IPS-20b (cell line): ENCODE measurements around the gene CDC25B.

Source experiments
- H3K27ac ChIP-seq: one replicate; pipeline ENCODE4 v1.5.1; 2013; ENCODE audit warnings: low read length
- H3K27me3 ChIP-seq: 2 replicates; pipeline ENCODE4 v1.6.1; 2013; ENCODE audit warnings: mild to moderate bottlenecking, low read length, inconsistent platforms; ENCODE audit not compliant: insufficient read depth
- H3K36me3 ChIP-seq: 2 replicates; pipeline ENCODE4 v1.6.1; 2013; ENCODE audit warnings: low read depth, mild to moderate bottlenecking, inconsistent platforms, low read length, moderate library complexity; ENCODE audit not compliant: insufficient read depth
- H3K4me1 ChIP-seq: 2 replicates; pipeline ENCODE4 v1.6.1; 2013; ENCODE audit warnings: mild to moderate bottlenecking, control low read depth, inconsistent platforms, low read length, moderate library complexity; ENCODE audit not compliant: insufficient read depth
- H3K4me3 ChIP-seq: 2 replicates; pipeline ENCODE4 v1.5.1; 2013; ENCODE audit warnings: mild to moderate bottlenecking, low read length, inconsistent platforms
- H3K9ac ChIP-seq: 2 replicates; pipeline ENCODE4 v1.6.1; 2013; ENCODE audit warnings: low read depth, mild to moderate bottlenecking, inconsistent platforms, low read length, moderate library complexity
- H3K9me3 ChIP-seq: 2 replicates; pipeline ENCODE4 v1.6.1; 2013; ENCODE audit warnings: mild to moderate bottlenecking, low read depth, low read length, inconsistent platforms; ENCODE audit not compliant: insufficient read depth

Gene CDC25B

DNA sequence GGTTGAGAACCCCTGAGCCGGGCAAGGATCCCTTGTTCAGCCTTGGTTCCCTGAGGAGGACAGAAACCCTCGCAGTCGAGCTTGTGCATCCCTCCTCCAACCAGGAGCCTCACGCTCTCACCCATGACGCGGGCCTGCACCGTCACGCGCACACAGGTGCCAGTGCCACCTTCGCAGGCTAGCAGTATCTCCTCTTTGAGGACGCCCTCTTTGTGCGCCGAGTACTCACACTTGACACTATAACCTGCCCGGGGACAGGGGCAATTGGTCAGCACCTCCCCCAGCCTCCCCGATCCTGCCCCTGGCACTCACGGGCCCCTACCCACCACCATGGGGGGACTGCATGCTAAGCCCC, 41.9 kb upstream of the CDC25B start:
- no peak overlapping the region for H3K4me3 ChIP-seq
- H3K36me3 ChIP-seq: peaks cover 32% of the 10 kb centered on the region
- H3K9me3 ChIP-seq: no peaks in the 10 kb centered on the region
- H3K9ac ChIP-seq: no peak overlapping the region
- H3K4me1 ChIP-seq: no peaks in the 10 kb centered on the region
- no peak overlapping the region for H3K27ac ChIP-seq
- peaks cover 15% of the 10 kb centered on the region for H3K27me3 ChIP-seq

DNA sequence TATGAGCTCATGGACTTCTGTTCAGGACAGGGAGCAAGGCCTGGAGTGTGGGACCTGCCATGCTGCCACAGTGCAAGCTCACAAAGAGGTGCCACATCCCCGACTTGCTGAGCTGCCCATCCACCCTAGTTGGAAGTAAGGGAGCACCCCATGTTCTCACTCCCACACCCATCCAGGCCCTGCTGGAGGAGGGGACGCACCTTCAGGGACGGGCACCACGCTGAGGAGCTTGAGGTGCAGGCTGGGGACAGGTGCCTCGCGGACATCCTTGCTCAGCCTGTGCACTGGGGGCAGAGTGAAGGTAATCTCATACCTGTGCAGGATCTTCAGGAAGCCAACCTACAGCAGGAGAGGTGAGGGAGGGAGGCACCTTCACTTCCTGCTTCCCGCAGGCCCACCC, 40.8 kb upstream of the CDC25B start:
- Histone ChIP-seq H3K27ac (no peak overlapping the region), H3K9me3 (no peaks in the 10 kb centered on the region), H3K9ac (no peak overlapping the region), H3K36me3 (peaks cover 32% of the 10 kb centered on the region), H3K4me1 (no peaks in the 10 kb centered on the region), H3K27me3 (peaks cover 9% of the 10 kb centered on the region), H3K4me3 (no peak overlapping the region)

DNA sequence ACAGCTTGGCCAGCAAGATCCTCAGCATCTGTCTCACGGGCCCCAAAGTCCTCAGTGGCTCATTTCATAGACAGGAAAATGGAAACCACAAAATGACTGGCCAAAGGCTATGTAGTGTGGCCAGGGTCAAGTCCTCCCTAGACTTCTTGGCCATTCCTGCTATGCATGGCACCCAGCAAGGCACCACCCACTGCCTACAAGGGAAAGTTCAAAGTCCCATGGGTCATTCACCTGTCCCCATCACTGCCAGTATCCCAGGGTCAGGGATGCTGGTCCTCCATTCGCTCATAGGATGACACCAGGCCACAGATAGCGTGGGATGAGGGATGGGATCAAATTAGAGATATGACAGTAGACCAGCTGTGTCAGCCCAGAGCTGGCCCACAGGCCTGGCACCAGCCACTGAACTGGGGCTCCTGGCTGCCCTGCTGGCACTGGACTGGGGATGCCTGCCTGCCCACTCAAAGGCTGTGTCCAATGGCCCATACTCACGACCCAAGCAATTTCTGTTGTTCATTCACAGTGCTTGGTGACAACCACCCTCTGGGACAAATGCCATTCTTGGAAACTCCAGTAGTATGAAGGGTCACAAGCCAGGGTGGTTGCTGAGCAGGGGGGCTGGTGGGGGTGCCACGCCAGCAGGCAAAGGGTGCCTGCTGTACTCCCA, 40.2 kb upstream of the CDC25B start:
- Histone ChIP-seq H3K9ac (no peak overlapping the region), H3K27me3 (peaks cover 2% of the 10 kb centered on the region; the same call in 1 of the 2 replicates), H3K4me3 (no peak overlapping the region), H3K9me3 (no peaks in the 10 kb centered on the region), H3K4me1 (peaks cover 3% of the 10 kb centered on the region; the same call in 1 of the 2 replicates), H3K27ac (no peak overlapping the region), H3K36me3 (peaks cover 32% of the 10 kb centered on the region)

DNA sequence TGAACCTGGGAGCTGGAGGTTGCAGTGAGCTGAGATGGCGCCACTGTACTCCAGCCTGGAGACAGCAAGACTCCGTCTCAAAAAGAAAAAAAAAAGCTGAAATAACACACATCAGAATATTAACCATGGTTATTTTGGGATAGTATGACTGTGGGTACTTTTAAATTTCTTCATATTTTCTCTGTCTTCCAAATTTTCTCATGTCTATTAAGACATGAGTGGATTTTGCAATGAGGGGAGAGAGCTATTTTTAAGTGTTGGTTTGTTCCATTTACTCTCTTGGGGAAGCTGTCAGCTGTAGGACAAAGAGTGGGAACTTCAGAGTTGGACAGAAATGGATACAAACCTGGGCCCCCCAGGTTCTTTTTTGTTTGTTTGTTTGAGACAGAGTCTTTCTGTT, 38.8 kb upstream of the CDC25B start:
- H3K9ac ChIP-seq: no peak overlapping the region
- H3K27ac ChIP-seq: no peak overlapping the region
- H3K4me1 ChIP-seq: peaks cover 3% of the 10 kb centered on the region; the same call in 1 of the 2 replicates
- H3K4me3 ChIP-seq: no peak overlapping the region
- peaks cover 32% of the 10 kb centered on the region for H3K36me3 ChIP-seq
- H3K9me3 ChIP-seq: no peaks in the 10 kb centered on the region
- H3K27me3 ChIP-seq: no peaks in the 10 kb centered on the region

DNA sequence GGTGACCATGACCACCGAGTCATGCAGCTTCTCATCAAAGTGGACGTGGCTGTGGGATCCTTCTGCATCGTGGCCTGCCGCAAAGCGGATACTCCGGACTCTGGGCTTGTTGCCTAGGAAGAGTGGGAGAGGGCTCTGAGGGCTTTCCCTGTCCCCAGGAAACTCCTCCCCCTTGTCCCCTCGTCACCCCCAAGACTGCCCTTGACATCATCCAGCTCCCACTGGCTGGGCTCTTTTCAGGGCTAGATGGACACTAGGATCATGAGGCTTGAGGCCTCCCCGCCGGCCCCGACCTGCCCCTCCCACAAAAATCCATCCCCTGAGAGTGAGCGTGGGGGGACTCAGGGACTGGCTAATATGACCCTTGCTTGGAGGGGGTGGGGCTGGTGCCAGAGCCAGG, 37.5 kb upstream of the CDC25B start:
- Histone ChIP-seq H3K36me3 (peaks cover 32% of the 10 kb centered on the region), H3K4me3 (no peak overlapping the region), H3K27ac (no peak overlapping the region), H3K4me1 (peaks cover 3% of the 10 kb centered on the region; the same call in 1 of the 2 replicates), H3K9me3 (no peaks in the 10 kb centered on the region), H3K27me3 (no peaks in the 10 kb centered on the region), H3K9ac (no peak overlapping the region)

DNA sequence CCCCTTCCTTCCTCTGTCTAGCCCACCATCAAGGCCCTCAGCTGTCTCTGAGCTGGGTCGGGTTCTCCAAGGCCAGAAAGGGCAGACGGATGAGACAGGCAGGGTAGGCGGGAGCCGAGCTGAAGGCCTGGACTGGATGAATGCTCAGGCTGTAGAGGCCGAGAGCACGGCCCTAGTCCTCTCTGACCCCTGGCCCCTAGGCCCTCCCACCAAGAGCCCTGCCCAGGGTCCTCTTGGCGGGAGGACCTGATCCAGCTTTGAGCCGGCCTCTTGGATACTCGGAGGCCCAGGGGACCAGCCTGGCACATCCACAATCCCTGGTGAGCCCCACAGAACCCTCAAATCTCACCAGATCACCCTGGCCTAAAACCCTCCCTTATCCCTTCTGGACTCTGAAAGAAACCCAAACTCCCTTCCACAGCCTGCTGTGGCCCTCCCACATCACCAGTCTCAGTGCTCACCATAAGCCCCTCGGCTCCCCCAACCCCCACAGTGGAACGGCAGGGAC, 36.7 kb upstream of the CDC25B start:
- H3K36me3 ChIP-seq: peaks cover 32% of the 10 kb centered on the region
- no peaks in the 10 kb centered on the region for H3K27me3 ChIP-seq
- H3K9me3 ChIP-seq: no peaks in the 10 kb centered on the region
- no peak overlapping the region for H3K27ac ChIP-seq
- peaks cover 3% of the 10 kb centered on the region; the same call in 1 of the 2 replicates for H3K4me1 ChIP-seq
- no peak overlapping the region for H3K4me3 ChIP-seq
- no peak overlapping the region for H3K9ac ChIP-seq

DNA sequence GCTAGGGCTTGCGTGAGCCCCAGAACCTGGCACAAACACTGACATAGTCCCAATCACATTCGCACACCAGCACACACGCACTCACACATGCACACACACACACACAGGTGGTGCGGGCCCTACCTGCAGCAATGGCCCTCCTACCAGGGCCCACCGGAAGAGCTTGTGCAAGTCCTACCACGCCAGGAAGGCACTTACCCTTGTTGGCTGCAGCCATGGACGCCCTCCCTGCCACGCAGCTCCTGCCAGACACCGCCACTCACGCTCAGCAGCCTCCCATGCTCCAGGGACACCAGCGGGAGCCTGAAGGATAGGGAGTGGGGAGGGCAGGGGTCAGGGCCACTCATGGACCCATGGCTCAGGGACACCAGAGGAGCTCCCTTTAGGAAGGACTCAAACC, 36.2 kb upstream of the CDC25B start:
- H3K9me3 ChIP-seq: no peaks in the 10 kb centered on the region

DNA sequence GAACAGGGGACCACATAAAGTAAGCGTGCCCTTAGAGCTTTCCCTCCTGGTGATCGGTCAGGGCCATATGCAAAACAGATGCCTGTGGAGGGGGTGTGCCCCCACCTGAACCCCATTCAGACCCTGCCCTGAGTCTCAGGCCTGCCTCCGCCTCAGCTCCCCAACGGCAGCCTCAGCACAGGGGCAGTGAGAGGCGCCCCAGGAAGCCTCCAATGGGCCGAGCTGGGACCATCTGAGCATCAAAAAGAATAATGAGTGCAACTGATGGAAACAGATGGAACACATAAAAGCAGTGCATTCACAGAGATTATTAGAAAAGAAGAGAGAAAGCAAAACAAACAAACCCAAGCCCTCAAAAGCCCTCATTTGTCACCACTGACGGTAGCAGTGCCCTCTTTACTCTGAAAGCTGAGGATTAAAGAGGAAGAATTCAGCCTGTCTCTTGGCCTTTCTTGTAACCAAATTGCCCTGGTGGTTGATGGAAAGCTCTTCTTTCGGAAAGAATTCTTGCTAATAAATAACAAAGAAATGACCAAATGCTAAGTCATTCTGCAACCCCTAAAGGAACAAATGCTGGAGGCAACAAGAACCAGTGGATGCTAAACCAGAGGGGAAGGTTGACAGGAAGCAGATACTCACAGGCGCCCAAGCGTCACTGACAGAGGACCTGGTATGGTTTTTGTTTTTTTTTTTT, 35.3 kb upstream of the CDC25B start:
- Histone ChIP-seq H3K27me3 (no peaks in the 10 kb centered on the region), H3K4me1 (peaks cover 3% of the 10 kb centered on the region; the same call in 1 of the 2 replicates), H3K9ac (no peak overlapping the region), H3K4me3 (no peak overlapping the region), H3K9me3 (no peaks in the 10 kb centered on the region), H3K27ac (no peak overlapping the region), H3K36me3 (peaks cover 25% of the 10 kb centered on the region)

More for the DNA sequence above, 36.2 kb upstream of the CDC25B start:
- Histone ChIP-seq H3K36me3 (peaks cover 32% of the 10 kb centered on the region), H3K27ac (no peak overlapping the region), H3K27me3 (no peaks in the 10 kb centered on the region), H3K4me1 (peaks cover 3% of the 10 kb centered on the region; the same call in 1 of the 2 replicates), H3K4me3 (no peak overlapping the region), H3K9ac (no peak overlapping the region)

DNA sequence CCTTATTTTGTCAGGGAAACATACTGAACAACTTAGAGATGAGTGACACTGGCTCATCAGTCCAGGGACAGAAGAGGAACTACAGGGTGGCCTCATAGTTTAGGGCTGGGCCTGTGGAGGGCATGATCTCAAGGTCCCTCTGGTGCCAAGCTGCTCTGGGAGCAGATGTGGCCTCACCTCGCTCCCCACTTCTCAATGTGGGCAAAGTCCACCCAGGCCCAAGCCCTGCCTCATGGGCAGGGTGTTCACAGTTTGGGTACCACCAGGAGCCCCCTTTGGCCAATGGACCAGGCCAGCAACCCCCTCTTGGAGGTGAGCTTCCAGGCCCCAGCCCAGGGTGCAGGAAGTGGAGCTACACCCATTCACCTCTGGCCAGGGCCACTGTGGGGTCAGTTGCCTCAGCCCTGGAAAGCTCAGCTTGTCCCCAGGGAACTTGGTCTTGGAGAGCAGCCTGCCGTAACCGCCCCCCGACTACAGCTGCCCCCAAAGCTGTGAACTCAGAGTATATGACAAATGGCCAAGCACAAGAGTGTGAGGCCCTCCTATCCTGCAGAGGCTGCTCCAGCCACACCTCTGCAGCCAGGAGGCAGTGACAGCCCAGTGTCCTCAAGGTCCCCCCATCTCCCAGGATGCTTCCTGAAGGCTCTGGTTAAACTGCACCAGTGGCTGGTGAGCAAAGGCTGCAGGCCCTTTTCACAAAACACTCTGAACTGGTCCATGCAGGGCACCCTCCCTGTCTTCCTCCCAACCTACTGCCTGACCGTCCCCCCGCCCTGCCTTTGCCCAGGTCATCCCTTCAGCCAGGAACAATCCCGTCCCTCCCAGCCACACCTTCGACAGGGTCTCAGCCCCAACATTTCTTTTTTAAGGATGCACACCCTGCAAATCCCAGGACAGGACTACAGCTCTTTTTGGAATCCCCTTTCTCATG, 32.2 kb upstream of the CDC25B start:
- H3K27ac ChIP-seq: no peak overlapping the region
- no peaks in the 10 kb centered on the region for H3K27me3 ChIP-seq
- peaks cover 4% of the 10 kb centered on the region; the same call in 1 of the 2 replicates for H3K36me3 ChIP-seq
- no peaks in the 10 kb centered on the region for H3K9me3 ChIP-seq
- peaks cover 7% of the 10 kb centered on the region for H3K4me1 ChIP-seq
- no peak overlapping the region for H3K4me3 ChIP-seq
- H3K9ac ChIP-seq: no peak overlapping the region

DNA sequence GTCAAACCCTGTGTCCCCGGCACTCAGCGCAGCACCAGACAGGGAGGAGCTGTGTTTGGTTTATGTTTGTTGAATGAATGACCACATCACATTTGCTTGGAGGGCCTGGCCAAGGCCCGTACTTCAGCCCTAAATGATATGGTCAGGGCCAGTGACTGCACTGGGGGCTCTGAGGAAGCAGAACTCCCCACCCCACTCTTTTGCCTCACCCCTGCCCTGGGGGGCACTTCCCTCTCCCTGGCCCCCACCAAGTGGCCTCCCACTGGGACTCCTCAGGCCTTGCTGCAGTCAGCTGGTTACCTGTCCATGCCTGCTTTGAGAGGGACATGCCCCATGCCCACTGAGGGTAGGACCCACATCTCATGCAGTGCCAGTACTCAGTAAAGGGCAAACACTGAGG, 31.5 kb upstream of the CDC25B start:
- peaks cover 4% of the 10 kb centered on the region; the same call in 1 of the 2 replicates for H3K36me3 ChIP-seq
- no peaks in the 10 kb centered on the region for H3K9me3 ChIP-seq
- no peak overlapping the region for H3K9ac ChIP-seq
- H3K27ac ChIP-seq: no peak overlapping the region
- no peak overlapping the region for H3K4me3 ChIP-seq
- no peaks in the 10 kb centered on the region for H3K27me3 ChIP-seq
- peaks cover 7% of the 10 kb centered on the region for H3K4me1 ChIP-seq

DNA sequence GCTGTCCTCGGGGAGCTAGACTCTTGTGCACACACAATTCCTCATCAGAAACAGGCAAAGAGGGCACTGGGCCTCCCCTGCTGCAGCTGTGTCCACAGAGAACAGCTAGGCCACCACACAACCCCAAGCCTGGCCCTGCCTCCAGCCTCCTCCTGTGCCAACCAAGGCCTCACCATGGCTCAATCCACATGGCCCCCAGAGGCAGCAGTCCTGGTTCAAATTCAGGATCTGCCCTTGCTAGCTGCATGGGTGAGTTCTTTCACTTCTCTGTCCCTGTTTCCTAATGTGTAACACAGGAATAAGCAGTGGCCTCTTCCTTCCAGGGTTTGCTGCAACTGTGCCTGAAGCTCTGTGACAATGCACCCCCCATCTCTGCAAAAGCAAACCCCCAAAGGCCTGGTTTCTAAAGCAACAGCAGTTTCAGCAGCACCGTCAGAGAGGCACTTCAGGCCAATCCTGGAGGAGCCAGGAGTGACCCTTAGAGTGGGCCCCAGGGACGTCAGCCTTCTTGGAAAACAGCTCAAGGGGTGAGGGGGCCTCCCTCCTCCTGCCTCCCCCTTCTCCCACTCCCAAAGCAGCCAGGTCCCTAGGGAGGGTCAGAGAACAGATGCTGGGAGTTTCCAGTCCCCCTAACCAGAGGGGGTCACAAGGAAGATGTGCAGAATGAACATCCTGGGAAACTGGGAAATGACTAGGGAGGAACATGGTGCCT, 30.8 kb upstream of the CDC25B start:
- H3K9me3 ChIP-seq: no peaks in the 10 kb centered on the region
- H3K36me3 ChIP-seq: peaks cover 4% of the 10 kb centered on the region; the same call in 1 of the 2 replicates
- no peak overlapping the region for H3K9ac ChIP-seq
- H3K27ac ChIP-seq: no peak overlapping the region
- H3K27me3 ChIP-seq: no peaks in the 10 kb centered on the region
- H3K4me3 ChIP-seq: no peak overlapping the region
- peaks cover 7% of the 10 kb centered on the region for H3K4me1 ChIP-seq
